Astrocyte of the cerebellum (primary cell): ENCODE measurements around the gene DNAH5.
"Not testable (repeated sequence)": the region's sequence is repeated elsewhere in the genome, so short reads cannot be mapped to it uniquely, and the experiment has no call there.

Source experiments
- DNase-seq: peaks from one replicate; pipeline ENCODE4 v3.0.0-alpha.2; 2011; ENCODE audit warnings: low read depth
- H3K4me3 ChIP-seq: 2 replicates; pipeline ENCODE4 v1.5.1; 2011; ENCODE audit warnings: mild to moderate bottlenecking, low read depth, low read length, moderate library complexity
- CTCF ChIP-seq: IDR thresholded peaks from 2 replicates; pipeline ENCODE4 v1.5.1; 2012; ENCODE audit warnings: low read length, low read depth, moderate library complexity, mild to moderate bottlenecking; ENCODE audit errors: missing control alignments
- in situ Hi-C: cut with HindIII; loops from 2 replicates; pipeline ENCODE4 v1.10.0; 2017; ENCODE audit warnings: low sequenced_read_pairs

Gene DNAH5

GRCh38 chr5:13989832-13990231 is 45.3 kb upstream of the DNAH5 start:
- TF ChIP-seq CTCF = no peak
- in situ Hi-C loops = loop anchor here (5.0 to 25.0 kb wide), 4 partner anchors 122 to 647 kb away; no protein-coding TSS in a partner anchor
- no peak for DNase-seq
- H3K4me3 ChIP-seq = no peak overlapping the region

GRCh38 chr5:13987843-13988464 is 43.5 kb upstream of the DNAH5 start:
- in situ Hi-C loops = loop anchor here (25.0 kb wide), 3 partner anchors 124 to 649 kb away; no protein-coding TSS in a partner anchor
- no peak overlapping the region for H3K4me3 ChIP-seq
- peak; percentile 56 for DNase-seq
- peak; percentile 77 for TF ChIP-seq CTCF

- H3K4me3 ChIP-seq = no peak overlapping the region
- in situ Hi-C loops = loop anchor here (25.0 kb wide), 3 partner anchors 126 to 651 kb away; no protein-coding TSS in a partner anchor
- TF ChIP-seq CTCF = no peak
- DNase-seq = peak; percentile 82
These were observed 41.4 kb upstream of the DNAH5 start for GRCh38 chr5:13985731-13986418.

- not testable (repeated sequence) for H3K4me3 ChIP-seq, DNase-seq
- in situ Hi-C loops = loop anchor here (25.0 kb wide), 3 partner anchors 127 to 652 kb away; no protein-coding TSS in a partner anchor
These were observed 40.4 kb upstream of the DNAH5 start for GRCh38 chr5:13984888-13985287.

GRCh38 chr5:13976867-13977830 is 32.7 kb upstream of the DNAH5 start:
- in situ Hi-C loops = loop anchor here (25.0 kb wide), 3 partner anchors 135 to 660 kb away; no protein-coding TSS in a partner anchor
- DNase-seq = peak; percentile 36
- H3K4me3 ChIP-seq = no peak overlapping the region
- peak; percentile 58 for TF ChIP-seq CTCF

GRCh38 chr5:13976223-13976622 is 31.7 kb upstream of the DNAH5 start:
- H3K4me3 ChIP-seq = no peak overlapping the region
- no peak for TF ChIP-seq CTCF
- DNase-seq = no peak
- in situ Hi-C loops = loop anchor here (25.0 kb wide), 3 partner anchors 136 to 661 kb away; no protein-coding TSS in a partner anchor
